HepG2 (cell line): ENCODE measurements around the gene EPHA3. TPM values are rescaled to one million over a fixed set of nuclear protein-coding genes. Genes with fewer than 3 reads are reported as not detected.

Experiments used
- ATAC-seq: fragments of 200-7000 bp; cut with Tn5 transposase; 3 replicates; pipeline ENCODE4 v1.9.1; 2020; ENCODE audit warnings: mild to moderate bottlenecking, moderate library complexity
- BruUV-seq: library from RNA; stranded (reverse); fragments of 400-500 nt; replicated peaks from 2 replicates; lab custom pipeline; 2021; lab: Mats Ljungman, UMichigan
- CTCF ChIA-PET: fragments of 300-600 bp; formaldehyde crosslinking; extraction: SDS; loops from one replicate; lab custom pipeline; 2021; ENCODE audit warnings: low total read pairs, inconsistent platforms, low intra/inter-chr PET ratio; lab: Yijun Ruan, JAX
- POLR2A ChIA-PET: fragments of 350-600 bp; sonication (Branson Sonifier 250); formaldehyde crosslinking; loops from one replicate; lab custom pipeline; 2020; ENCODE audit warnings: antibody characterized with exemption, inconsistent platforms; lab: Yijun Ruan, JAX
- DNase-seq: peaks from one replicate; pipeline ENCODE4 v3.0.0-alpha.2; 2015; ENCODE audit warnings: low spot score
- FAIRE-seq: peaks from 3 replicates; lab custom pipeline; 2011; peaks lifted over from hg19 to GRCh38; lab: Jason Lieb, UNC
- H2AFZ ChIP-seq: one replicate; pipeline ENCODE4 v1.6.1; 2011; ENCODE audit warnings: low read length, inconsistent platforms
- H3K27ac ChIP-seq: fragments of 300-600 bp; 3 replicates; pipeline ENCODE4 v1.8.0; 2011; ENCODE audit warnings: mixed run types, mild to moderate bottlenecking, mixed read lengths, low read length, inconsistent platforms; ENCODE audit not compliant: insufficient read depth; ENCODE audit errors: extremely low read length
- H3K27me3 ChIP-seq, 2 experiments: fragments of 200-600 bp in 1 of 2; 2 replicates in 1 of 2; 3 replicates in 1 of 2; pipeline versions ENCODE4 v1.6.0 to v1.8.0; 2011; ENCODE audit warnings: low read length in 2 of 2, mild to moderate bottlenecking in 2 of 2, moderate library complexity in 2 of 2, inconsistent platforms in 1 of 2; ENCODE audit not compliant: insufficient read depth in 2 of 2, control insufficient read depth in 1 of 2
- H3K36me3 ChIP-seq, 2 experiments: fragments of 200-600 bp in 1 of 2; replicated peaks in 1 of 2; 2 replicates in 1 of 2; 3 replicates in 1 of 2; pipeline versions ENCODE4 v1.5.1 to v1.8.0; 2011; ENCODE audit warnings: low read length in 2 of 2, inconsistent platforms in 1 of 2; ENCODE audit not compliant: insufficient read depth in 2 of 2, control insufficient read depth in 1 of 2
- H3K4me1 ChIP-seq: 2 replicates; pipeline ENCODE4 v1.5.1; 2012; ENCODE audit warnings: low read length, inconsistent platforms; ENCODE audit not compliant: insufficient read depth
- H3K4me2 ChIP-seq: 2 replicates; pipeline ENCODE4 v1.6.0; 2011; ENCODE audit warnings: low read depth, low read length, inconsistent platforms
- H3K4me3 ChIP-seq, 3 experiments: fragments of 200-600 bp in 1 of 3; sonication (generic), shearing (Covaris generic) in 1 of 3; replicated peaks in 1 of 3; 2 replicates each; pipeline ENCODE4 v1.5.1; 2011 to 2016; ENCODE audit warnings: low read length in 3 of 3, inconsistent platforms in 2 of 3, low read depth in 2 of 3, mild to moderate bottlenecking in 2 of 3, control low read depth in 1 of 3, mixed read lengths in 1 of 3; ENCODE audit not compliant: insufficient read depth in 1 of 3
- H3K79me2 ChIP-seq: one replicate; pipeline ENCODE4 v1.6.1; 2011; ENCODE audit warnings: low read length, inconsistent platforms; ENCODE audit not compliant: insufficient read depth
- H3K9ac ChIP-seq: 2 replicates; pipeline ENCODE4 v1.6.0; 2011; ENCODE audit warnings: mild to moderate bottlenecking, low read depth, low read length, inconsistent platforms; ENCODE audit not compliant: insufficient read depth
- H3K9me3 ChIP-seq: 2 replicates; pipeline ENCODE4 v1.5.1; 2012; ENCODE audit warnings: mild to moderate bottlenecking, low read length
- H4K20me1 ChIP-seq: 2 replicates; pipeline ENCODE4 v1.6.0; 2011; ENCODE audit warnings: inconsistent platforms, mild to moderate bottlenecking, low read length, moderate library complexity; ENCODE audit not compliant: insufficient read depth
- ARNT2 ChIP-seq: sonication (generic); formaldehyde crosslinking; IDR thresholded peaks from 2 replicates; pipeline ENCODE4 v1.8.0; 2022; ENCODE audit warnings: mild to moderate bottlenecking, low read depth, missing genetic modification reagents, moderate library complexity
- E2F5 ChIP-seq: sonication (generic); formaldehyde crosslinking; conservative IDR thresholded peaks from 2 replicates; pipeline ENCODE4 v1.4.0; 2020; ENCODE audit warnings: missing genetic modification reagents
- KLF12 ChIP-seq: sonication (generic); formaldehyde crosslinking; IDR thresholded peaks from 2 replicates; pipeline ENCODE4 v1.4.0; 2020; ENCODE audit warnings: missing genetic modification reagents, borderline replicate concordance
- KMT2B ChIP-seq: IDR thresholded peaks from 2 replicates; pipeline ENCODE4 v1.6.1; 2016; ENCODE audit warnings: missing genetic modification reagents, missing compliant biosample characterization
- RAD51 ChIP-seq: fragments of 450-650 bp; IDR thresholded peaks from 2 replicates; pipeline ENCODE4 v1.6.1; 2016; ENCODE audit warnings: borderline replicate concordance
- RARA ChIP-seq: IDR thresholded peaks from 2 replicates; pipeline ENCODE4 v1.6.1; 2016; ENCODE audit warnings: missing genetic modification reagents, missing compliant biosample characterization
- TARDBP ChIP-seq: sonication (generic); formaldehyde crosslinking; IDR thresholded peaks from 2 replicates; pipeline ENCODE4 v1.8.0; 2022; ENCODE audit warnings: mild to moderate bottlenecking, missing genetic modification reagents
- TBL1XR1 ChIP-seq: fragments of 150-350 bp; IDR thresholded peaks from 2 replicates; pipeline ENCODE4 v1.6.1; 2014; ENCODE audit warnings: borderline replicate concordance, low read length; ENCODE audit not compliant: partially characterized antibody
- XBP1 ChIP-seq: sonication (generic); formaldehyde crosslinking; IDR thresholded peaks from 2 replicates; pipeline ENCODE4 v1.5.0; 2020; ENCODE audit warnings: missing genetic modification reagents
- ZEB1 ChIP-seq: IDR thresholded peaks from 2 replicates; pipeline ENCODE4 v1.6.1; 2012; ENCODE audit warnings: mild to moderate bottlenecking, low read depth, inconsistent platforms; ENCODE audit not compliant: insufficient replicate concordance
- ZNF329 ChIP-seq: sonication (generic); formaldehyde crosslinking; IDR thresholded peaks from 2 replicates; pipeline ENCODE4 v1.9.0; 2021; ENCODE audit warnings: low read depth, mild to moderate bottlenecking, missing genetic modification reagents
- WGBS: methylation state at CpG from one replicate; pipeline ENCODE4 v1.1.6; 2017; ENCODE audit warnings: low lambda C conversion rate; 5-methylcytosine and 5-hydroxymethylcytosine counted together
- in situ Hi-C: cut with HindIII; loops from 2 replicates; pipeline ENCODE4 v1.10.0; 2017; ENCODE audit warnings: low pct_unique_long_range_greater_than_20kb; ENCODE audit not compliant: extremely low pct_ligation_motif_present
- intact Hi-C: fragments of 100-400 bp; cut with micrococcal nuclease; formaldehyde crosslinking; loops from one replicate; pipeline ENCODE4 v1.10.0; 2022; ENCODE audit not compliant: unreplicated experiment
- polyA plus RNA-seq, 8 experiments: library from polyadenylated mRNA; depleted of rRNA in 3 of 8; stranded (reverse) in 7 of 8; unstranded in 1 of 8; fragments of >200 nt; fragmentation: Illumina TruSeq in 4 of 8; extraction: Trizol in 4 of 8; gene quantifications; 2 replicates each; pipeline versions ENCODE4 v1.2.1 to v1.2.3, GENCODE V29; 2011 to 2016; ENCODE audit warnings: low read depth in 4 of 8, missing spikeins in 1 of 8, mixed read lengths in 1 of 8; ENCODE audit not compliant: insufficient read depth in 1 of 8
- total RNA-seq, 5 experiments: library from RNA; depleted of rRNA; stranded (reverse); fragments of >200 nt; fragmentation: Illumina TruSeq; extraction: Trizol; gene quantifications; 2 replicates each; pipeline ENCODE4 v1.2.3, GENCODE V29; 2016; ENCODE audit warnings: low read depth in 1 of 5
- TF ChIP-seq, protein P1 (sequence below): sonication (generic); formaldehyde crosslinking; conservative IDR thresholded peaks from 2 replicates; pipeline ENCODE4 v1.4.0; 2020; ENCODE audit warnings: missing genetic modification reagents
- TF ChIP-seq, protein P2 (sequence below): sonication (generic); formaldehyde crosslinking; IDR thresholded peaks from 2 replicates; pipeline ENCODE4 v1.4.0; 2020; ENCODE audit warnings: mild to moderate bottlenecking, missing genetic modification reagents, borderline replicate concordance

EPHA3 gene
- total and polyA plus RNA-seq, 2 of the 13 experiments (the other 11 are each of a cell fraction or from before 2014, with no cell fraction given) = 0.01 TPM; not detected in 1

DNA sequence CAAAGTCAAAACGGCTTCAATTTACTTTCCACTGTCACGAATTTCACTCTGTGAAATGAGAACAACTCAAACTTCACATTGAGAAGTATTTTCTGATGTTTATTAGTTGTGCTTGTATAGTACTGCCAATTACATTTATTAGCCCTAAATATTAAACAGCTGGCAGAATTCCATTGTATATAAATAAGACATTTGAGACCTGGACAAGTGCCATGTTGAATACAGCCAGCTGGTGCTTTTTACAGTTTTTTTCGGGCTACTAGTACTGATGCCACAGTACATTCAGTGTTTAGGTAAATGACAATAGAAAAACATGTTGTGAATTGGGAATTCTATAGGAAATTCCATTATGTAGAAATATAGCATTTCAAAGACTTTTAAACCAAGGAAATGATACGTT, 79.0 kb downstream of the EPHA3 start:
- Histone ChIP-seq H3K27me3 (no peaks in the 10 kb centered on the region), H2AFZ (no peak overlapping the region), H3K9ac (no peak overlapping the region), H3K27ac (no peak overlapping the region), H3K36me3 (no peaks in the 10 kb centered on the region), H4K20me1 (no peaks in the 10 kb centered on the region), H3K9me3 (no peaks in the 10 kb centered on the region), H3K4me2 (no peak overlapping the region), H3K4me1 (no peaks in the 10 kb centered on the region), H3K4me3 (no peak overlapping the region), H3K79me2 (no peaks in the 10 kb centered on the region)
- no peak for TF ChIP-seq E2F5
- TF ChIP-seq KLF12 = no peak
- no peak for TF ChIP-seq RARA
- no peak for TF ChIP-seq ZNF329 (CRISPR knock-in tag)
- DNase-seq = no peak
- POLR2A ChIA-PET = no interaction called here
- no peak for ATAC-seq
- 4% methylated on average over 4 of the region's 4 CpGs for WGBS
- no peak for FAIRE-seq
- intact Hi-C loops (no loop called here), in situ Hi-C loops (no loop called here)
- no TSS peak for BruUV-seq
- CTCF ChIA-PET = no interaction called here

DNA sequence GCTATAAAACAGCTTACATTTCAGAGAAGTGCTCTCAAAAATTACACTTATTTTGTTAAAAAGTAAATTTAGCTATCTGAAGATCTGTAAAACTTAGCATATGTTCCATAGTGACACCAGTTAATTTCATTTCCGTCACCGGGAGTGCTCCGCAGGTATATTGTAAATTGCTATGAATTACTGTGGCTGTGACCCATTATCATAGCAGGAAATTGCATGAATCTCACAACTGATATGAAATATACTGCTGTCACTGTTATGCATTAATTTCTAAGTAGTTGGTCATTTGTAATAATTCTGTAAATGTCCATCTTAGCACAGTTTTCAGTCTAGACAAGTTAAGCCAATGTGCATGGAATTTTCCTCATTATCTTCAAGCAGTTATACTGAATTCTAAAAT, 91.2 kb downstream of the EPHA3 start:
- Histone ChIP-seq H3K27me3 (no peaks in the 10 kb centered on the region), H3K4me2 (no peak overlapping the region), H3K9ac (no peak overlapping the region), H3K79me2 (no peaks in the 10 kb centered on the region), H3K4me3 (no peak overlapping the region), H3K27ac (no peak overlapping the region), H4K20me1 (no peaks in the 10 kb centered on the region), H3K4me1 (no peaks in the 10 kb centered on the region), H2AFZ (no peak overlapping the region), H3K9me3 (no peaks in the 10 kb centered on the region), H3K36me3 (no peaks in the 10 kb centered on the region)
- no TSS peak for BruUV-seq
- POLR2A ChIA-PET = no interaction called here
- no peak for ATAC-seq
- intact Hi-C loops = no loop called here
- DNase-seq = no peak
- in situ Hi-C loops = no loop called here
- 0% methylated on average over 3 of the region's 3 CpGs for WGBS
- CTCF ChIA-PET = no interaction called here
- FAIRE-seq = no peak
- no peak for TF ChIP-seq XBP1
- no peak for TF ChIP-seq KMT2B (CRISPR knock-in tag)
- TF ChIP-seq, protein P1, sequence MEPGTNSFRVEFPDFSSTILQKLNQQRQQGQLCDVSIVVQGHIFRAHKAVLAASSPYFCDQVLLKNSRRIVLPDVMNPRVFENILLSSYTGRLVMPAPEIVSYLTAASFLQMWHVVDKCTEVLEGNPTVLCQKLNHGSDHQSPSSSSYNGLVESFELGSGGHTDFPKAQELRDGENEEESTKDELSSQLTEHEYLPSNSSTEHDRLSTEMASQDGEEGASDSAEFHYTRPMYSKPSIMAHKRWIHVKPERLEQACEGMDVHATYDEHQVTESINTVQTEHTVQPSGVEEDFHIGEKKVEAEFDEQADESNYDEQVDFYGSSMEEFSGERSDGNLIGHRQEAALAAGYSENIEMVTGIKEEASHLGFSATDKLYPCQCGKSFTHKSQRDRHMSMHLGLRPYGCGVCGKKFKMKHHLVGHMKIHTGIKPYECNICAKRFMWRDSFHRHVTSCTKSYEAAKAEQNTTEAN (CRISPR knock-in tag) = no peak
- no peak for TF ChIP-seq RAD51
- no peak for TF ChIP-seq ZEB1
- TF ChIP-seq ARNT2 = no peak
- TF ChIP-seq, protein P2, sequence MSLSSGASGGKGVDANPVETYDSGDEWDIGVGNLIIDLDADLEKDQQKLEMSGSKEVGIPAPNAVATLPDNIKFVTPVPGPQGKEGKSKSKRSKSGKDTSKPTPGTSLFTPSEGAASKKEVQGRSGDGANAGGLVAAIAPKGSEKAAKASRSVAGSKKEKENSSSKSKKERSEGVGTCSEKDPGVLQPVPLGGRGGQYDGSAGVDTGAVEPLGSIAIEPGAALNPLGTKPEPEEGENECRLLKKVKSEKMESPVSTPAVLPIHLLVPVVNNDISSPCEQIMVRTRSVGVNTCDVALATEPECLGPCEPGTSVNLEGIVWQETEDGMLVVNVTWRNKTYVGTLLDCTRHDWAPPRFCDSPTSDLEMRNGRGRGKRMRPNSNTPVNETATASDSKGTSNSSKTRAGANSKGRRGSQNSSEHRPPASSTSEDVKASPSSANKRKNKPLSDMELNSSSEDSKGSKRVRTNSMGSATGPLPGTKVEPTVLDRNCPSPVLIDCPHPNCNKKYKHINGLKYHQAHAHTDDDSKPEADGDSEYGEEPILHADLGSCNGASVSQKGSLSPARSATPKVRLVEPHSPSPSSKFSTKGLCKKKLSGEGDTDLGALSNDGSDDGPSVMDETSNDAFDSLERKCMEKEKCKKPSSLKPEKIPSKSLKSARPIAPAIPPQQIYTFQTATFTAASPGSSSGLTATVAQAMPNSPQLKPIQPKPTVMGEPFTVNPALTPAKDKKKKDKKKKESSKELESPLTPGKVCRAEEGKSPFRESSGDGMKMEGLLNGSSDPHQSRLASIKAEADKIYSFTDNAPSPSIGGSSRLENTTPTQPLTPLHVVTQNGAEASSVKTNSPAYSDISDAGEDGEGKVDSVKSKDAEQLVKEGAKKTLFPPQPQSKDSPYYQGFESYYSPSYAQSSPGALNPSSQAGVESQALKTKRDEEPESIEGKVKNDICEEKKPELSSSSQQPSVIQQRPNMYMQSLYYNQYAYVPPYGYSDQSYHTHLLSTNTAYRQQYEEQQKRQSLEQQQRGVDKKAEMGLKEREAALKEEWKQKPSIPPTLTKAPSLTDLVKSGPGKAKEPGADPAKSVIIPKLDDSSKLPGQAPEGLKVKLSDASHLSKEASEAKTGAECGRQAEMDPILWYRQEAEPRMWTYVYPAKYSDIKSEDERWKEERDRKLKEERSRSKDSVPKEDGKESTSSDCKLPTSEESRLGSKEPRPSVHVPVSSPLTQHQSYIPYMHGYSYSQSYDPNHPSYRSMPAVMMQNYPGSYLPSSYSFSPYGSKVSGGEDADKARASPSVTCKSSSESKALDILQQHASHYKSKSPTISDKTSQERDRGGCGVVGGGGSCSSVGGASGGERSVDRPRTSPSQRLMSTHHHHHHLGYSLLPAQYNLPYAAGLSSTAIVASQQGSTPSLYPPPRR (CRISPR knock-in tag) = no peak
- no peak for TF ChIP-seq TARDBP
- no peak for TF ChIP-seq TBL1XR1
